K562 (cell line): Measurements from ENCODE around the gene SORCS1. TPM values are rescaled to one million over a fixed set of nuclear protein-coding genes. Genes with fewer than 3 reads are reported as not detected.

Experiments
- CTBP1 ChIP-seq: fragments of 450-650 bp; IDR thresholded peaks from 2 replicates; pipeline ENCODE4 v1.6.1; 2016; ENCODE audit warnings: borderline replicate concordance
- HDAC1 ChIP-seq, 2 experiments: fragments of 450-650 bp; IDR thresholded peaks; 2 replicates each; pipeline ENCODE4 v1.6.1; 2016 to 2017; ENCODE audit warnings: inconsistent platforms in 1 of 2, mild to moderate bottlenecking in 1 of 2, moderate library complexity in 1 of 2
- HMGN3 ChIP-seq: IDR thresholded peaks from 2 replicates; pipeline ENCODE4 v1.6.1; 2011; ENCODE audit warnings: borderline replicate concordance, low read depth, mild to moderate bottlenecking, mixed read lengths, low read length; ENCODE audit not compliant: insufficient read length; ENCODE audit errors: extremely low read depth
- KLF6 ChIP-seq: fragments of 250-450 bp; sonication (Bioruptor Pico); IDR thresholded peaks from 2 replicates; pipeline ENCODE4 v1.4.0; 2020; ENCODE audit warnings: mild to moderate bottlenecking, moderate library complexity, borderline replicate concordance
- MCM5 ChIP-seq: fragments of 450-650 bp; IDR thresholded peaks from 2 replicates; pipeline ENCODE4 v1.6.1; 2016; ENCODE audit warnings: low read depth
- MED1 ChIP-seq: sonication (generic); formaldehyde crosslinking; IDR thresholded peaks from 2 replicates; pipeline ENCODE4 v1.8.1; 2023; ENCODE audit warnings: missing genetic modification reagents, borderline replicate concordance
- NFIC ChIP-seq: fragments of 450-650 bp; IDR thresholded peaks from 2 replicates; pipeline ENCODE4 v1.6.1; 2017; ENCODE audit warnings: mild to moderate bottlenecking, inconsistent platforms
- NFXL1 ChIP-seq: fragments of 450-650 bp; formaldehyde crosslinking; IDR thresholded peaks from 2 replicates; pipeline ENCODE4 v1.4.0; 2021; ENCODE audit warnings: mild to moderate bottlenecking
- PHB ChIP-seq: fragments of 250-450 bp; sonication (Bioruptor Pico); IDR thresholded peaks from 2 replicates; pipeline ENCODE4 v1.5.0; 2021
- PML ChIP-seq: IDR thresholded peaks from 2 replicates; pipeline ENCODE4 v1.6.1; 2012; ENCODE audit warnings: low read length, inconsistent platforms
- POLR3A ChIP-seq: IDR thresholded peaks from 2 replicates; pipeline ENCODE4 v1.6.1; 2011; ENCODE audit warnings: borderline replicate concordance, mild to moderate bottlenecking, moderate library complexity; ENCODE audit not compliant: insufficient read length, insufficient read depth; ENCODE audit errors: extremely low read depth
- PTTG1 ChIP-seq: fragments of 450-650 bp; IDR thresholded peaks from 2 replicates; pipeline ENCODE4 v1.6.1; 2016; ENCODE audit warnings: low read depth, mild to moderate bottlenecking, missing genetic modification characterization, missing compliant biosample characterization
- RFX5 ChIP-seq: IDR thresholded peaks from 2 replicates; pipeline ENCODE4 v1.6.1; 2011; ENCODE audit warnings: low read depth, mild to moderate bottlenecking, improper control_type of control experiment, low read length
- TAL1 ChIP-seq: fragments of 450-650 bp; IDR thresholded peaks from 2 replicates; pipeline ENCODE4 v1.6.1; 2016; ENCODE audit warnings: mild to moderate bottlenecking
- U2AF2 ChIP-seq: fragments of 200-400 bp; formaldehyde crosslinking; optimal IDR thresholded peaks from 2 replicates; pipeline ENCODE3; 2017; ENCODE audit warnings: low read depth, mild to moderate bottlenecking, low read length
- polyA plus RNA-seq, 8 experiments: library from polyadenylated mRNA; depleted of rRNA in 4 of 8; stranded (reverse) in 5 of 8; unstranded in 3 of 8; fragments of >200 nt; fragmentation: Nextera tagmentation in 2 of 8; fragmentation: Illumina TruSeq in 1 of 8; extraction: Ambion mirVana in 2 of 8; extraction: Trizol in 1 of 8; gene quantifications; 2 replicates each; pipeline versions ENCODE4 v1.2.1 to v1.2.3, GENCODE V29; 2011 to 2014; ENCODE audit warnings: inconsistent platforms in 1 of 8, missing spikeins in 1 of 8
- total RNA-seq, 7 experiments: library from RNA; depleted of rRNA in 6 of 7; stranded (reverse); fragments of >200 nt in 6 of 7; fragmentation: Illumina TruSeq in 2 of 7; extraction: Trizol in 2 of 7; gene quantifications; 2 replicates each; pipeline versions ENCODE4 v1.2.1 to v1.2.3, GENCODE V29; 2011 to 2021; ENCODE audit warnings: low replicate concordance in 1 of 7
- TF ChIP-seq, protein P1 (sequence below): sonication (generic); formaldehyde crosslinking; IDR thresholded peaks from 2 replicates; pipeline ENCODE4 v1.8.0; 2022; ENCODE audit warnings: missing genetic modification reagents, mild to moderate bottlenecking, borderline replicate concordance
- TF ChIP-seq, protein P2 (sequence below), 2 experiments: fragments of 450-650 bp; formaldehyde crosslinking in 1 of 2; IDR thresholded peaks; 2 replicates each; pipeline versions ENCODE4 v1.4.0 to v1.6.1; 2014 to 2020; ENCODE audit warnings: mild to moderate bottlenecking in 2 of 2, borderline replicate concordance in 1 of 2, low read depth in 1 of 2
- TF ChIP-seq, protein P3 (sequence below): fragments of 200-800 bp; sonication (Bioruptor generic); IDR thresholded peaks from 2 replicates; pipeline ENCODE4 v1.6.1; 2017; ENCODE audit warnings: missing genetic modification characterization, missing compliant biosample characterization

The SORCS1 gene
- total and polyA plus RNA-seq, 9 of the 15 experiments (the other 6 are each of a cell fraction or from before 2014, with no cell fraction given), result 1.5 to 3.9 (median 2.7) TPM

DNA sequence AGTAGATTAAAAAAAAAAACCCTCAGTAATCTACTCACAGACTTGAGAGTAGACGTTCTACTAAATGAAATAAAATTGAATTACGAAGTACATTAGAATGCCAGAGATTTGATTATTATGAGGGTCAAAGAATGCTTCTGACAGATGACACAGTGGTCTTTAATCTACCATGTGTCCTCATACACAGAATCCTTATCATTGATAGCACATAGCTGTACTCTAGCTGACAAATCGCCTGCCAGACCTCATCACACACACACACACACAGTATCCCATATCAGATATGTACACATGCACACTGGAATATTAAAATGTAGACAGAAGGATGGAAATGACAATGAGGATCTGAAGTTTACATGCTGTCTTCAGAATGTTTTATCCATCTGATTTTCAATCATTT, 104.6 kb downstream of the SORCS1 start (continued):
- TF ChIP-seq, protein P1, sequence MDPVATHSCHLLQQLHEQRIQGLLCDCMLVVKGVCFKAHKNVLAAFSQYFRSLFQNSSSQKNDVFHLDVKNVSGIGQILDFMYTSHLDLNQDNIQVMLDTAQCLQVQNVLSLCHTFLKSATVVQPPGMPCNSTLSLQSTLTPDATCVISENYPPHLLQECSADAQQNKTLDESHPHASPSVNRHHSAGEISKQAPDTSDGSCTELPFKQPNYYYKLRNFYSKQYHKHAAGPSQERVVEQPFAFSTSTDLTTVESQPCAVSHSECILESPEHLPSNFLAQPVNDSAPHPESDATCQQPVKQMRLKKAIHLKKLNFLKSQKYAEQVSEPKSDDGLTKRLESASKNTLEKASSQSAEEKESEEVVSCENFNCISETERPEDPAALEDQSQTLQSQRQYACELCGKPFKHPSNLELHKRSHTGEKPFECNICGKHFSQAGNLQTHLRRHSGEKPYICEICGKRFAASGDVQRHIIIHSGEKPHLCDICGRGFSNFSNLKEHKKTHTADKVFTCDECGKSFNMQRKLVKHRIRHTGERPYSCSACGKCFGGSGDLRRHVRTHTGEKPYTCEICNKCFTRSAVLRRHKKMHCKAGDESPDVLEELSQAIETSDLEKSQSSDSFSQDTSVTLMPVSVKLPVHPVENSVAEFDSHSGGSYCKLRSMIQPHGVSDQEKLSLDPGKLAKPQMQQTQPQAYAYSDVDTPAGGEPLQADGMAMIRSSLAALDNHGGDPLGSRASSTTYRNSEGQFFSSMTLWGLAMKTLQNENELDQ (CRISPR knock-in tag), result no peak
- TF ChIP-seq PHB (CRISPR knock-in tag), result no peak
- TF ChIP-seq U2AF2, result no peak
- TF ChIP-seq PML, result peak; percentile 76
- no peak for TF ChIP-seq CTBP1
- TF ChIP-seq, protein P2, sequence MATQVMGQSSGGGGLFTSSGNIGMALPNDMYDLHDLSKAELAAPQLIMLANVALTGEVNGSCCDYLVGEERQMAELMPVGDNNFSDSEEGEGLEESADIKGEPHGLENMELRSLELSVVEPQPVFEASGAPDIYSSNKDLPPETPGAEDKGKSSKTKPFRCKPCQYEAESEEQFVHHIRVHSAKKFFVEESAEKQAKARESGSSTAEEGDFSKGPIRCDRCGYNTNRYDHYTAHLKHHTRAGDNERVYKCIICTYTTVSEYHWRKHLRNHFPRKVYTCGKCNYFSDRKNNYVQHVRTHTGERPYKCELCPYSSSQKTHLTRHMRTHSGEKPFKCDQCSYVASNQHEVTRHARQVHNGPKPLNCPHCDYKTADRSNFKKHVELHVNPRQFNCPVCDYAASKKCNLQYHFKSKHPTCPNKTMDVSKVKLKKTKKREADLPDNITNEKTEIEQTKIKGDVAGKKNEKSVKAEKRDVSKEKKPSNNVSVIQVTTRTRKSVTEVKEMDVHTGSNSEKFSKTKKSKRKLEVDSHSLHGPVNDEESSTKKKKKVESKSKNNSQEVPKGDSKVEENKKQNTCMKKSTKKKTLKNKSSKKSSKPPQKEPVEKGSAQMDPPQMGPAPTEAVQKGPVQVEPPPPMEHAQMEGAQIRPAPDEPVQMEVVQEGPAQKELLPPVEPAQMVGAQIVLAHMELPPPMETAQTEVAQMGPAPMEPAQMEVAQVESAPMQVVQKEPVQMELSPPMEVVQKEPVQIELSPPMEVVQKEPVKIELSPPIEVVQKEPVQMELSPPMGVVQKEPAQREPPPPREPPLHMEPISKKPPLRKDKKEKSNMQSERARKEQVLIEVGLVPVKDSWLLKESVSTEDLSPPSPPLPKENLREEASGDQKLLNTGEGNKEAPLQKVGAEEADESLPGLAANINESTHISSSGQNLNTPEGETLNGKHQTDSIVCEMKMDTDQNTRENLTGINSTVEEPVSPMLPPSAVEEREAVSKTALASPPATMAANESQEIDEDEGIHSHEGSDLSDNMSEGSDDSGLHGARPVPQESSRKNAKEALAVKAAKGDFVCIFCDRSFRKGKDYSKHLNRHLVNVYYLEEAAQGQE (IDR thresholded peaks at IDR 0.05; ENCODE audit: borderline replicate concordance), result no peak
- TF ChIP-seq, protein P2 (CRISPR knock-in tag; IDR thresholded peaks at IDR 0.05; ENCODE audit: low read depth), result no peak
- TF ChIP-seq NFXL1 (CRISPR knock-in tag), result no peak
- TF ChIP-seq HDAC1 (IDR thresholded peaks at IDR 0.05), result no peak
- TF ChIP-seq MCM5, result no peak
- no peak for TF ChIP-seq RFX5
- peak; percentile 86 for TF ChIP-seq TAL1
- no peak for TF ChIP-seq HMGN3
- TF ChIP-seq, protein P3, sequence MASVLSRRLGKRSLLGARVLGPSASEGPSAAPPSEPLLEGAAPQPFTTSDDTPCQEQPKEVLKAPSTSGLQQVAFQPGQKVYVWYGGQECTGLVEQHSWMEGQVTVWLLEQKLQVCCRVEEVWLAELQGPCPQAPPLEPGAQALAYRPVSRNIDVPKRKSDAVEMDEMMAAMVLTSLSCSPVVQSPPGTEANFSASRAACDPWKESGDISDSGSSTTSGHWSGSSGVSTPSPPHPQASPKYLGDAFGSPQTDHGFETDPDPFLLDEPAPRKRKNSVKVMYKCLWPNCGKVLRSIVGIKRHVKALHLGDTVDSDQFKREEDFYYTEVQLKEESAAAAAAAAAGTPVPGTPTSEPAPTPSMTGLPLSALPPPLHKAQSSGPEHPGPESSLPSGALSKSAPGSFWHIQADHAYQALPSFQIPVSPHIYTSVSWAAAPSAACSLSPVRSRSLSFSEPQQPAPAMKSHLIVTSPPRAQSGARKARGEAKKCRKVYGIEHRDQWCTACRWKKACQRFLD (CRISPR knock-in tag), result no peak
- no peak for TF ChIP-seq POLR3A
- TF ChIP-seq MED1 (CRISPR knock-in tag), result no peak
- TF ChIP-seq PTTG1, result no peak
- TF ChIP-seq NFIC, result peak; percentile 65
- no peak for TF ChIP-seq KLF6 (CRISPR knock-in tag)
